Breast epithelium (tissue), 4 donors: Measurements from ENCODE around the gene AGR2. TPM values are rescaled to one million over a fixed set of nuclear protein-coding genes. Genes with fewer than 3 reads are reported as not detected.

Experiments
- DNase-seq, 2 donors: peaks; one replicate each; pipeline ENCODE4 v3.0.0-alpha.2; 2019; ENCODE audit warnings: low spot score in 2 of 2
- H3K27ac ChIP-seq, 2 donors: fragments of 200-600 bp; sonication (generic) in 1 of 2; one replicate each; pipeline ENCODE4 v1.5.1; 2016 to 2019; ENCODE audit warnings: mild to moderate bottlenecking in 1 of 2
- H3K27me3 ChIP-seq, 2 donors: fragments of 200-600 bp; sonication (generic) in 1 of 2; one replicate each; pipeline versions ENCODE4 v1.5.1 to v1.6.0; 2017 to 2019; ENCODE audit warnings: control low read depth in 1 of 2, mild to moderate bottlenecking in 1 of 2
- H3K36me3 ChIP-seq: fragments of 200-600 bp; one replicate; pipeline ENCODE4 v1.5.1; 2019
- H3K4me1 ChIP-seq, 2 donors: fragments of 200-600 bp; sonication (generic); one replicate each; pipeline ENCODE4 v1.5.1; 2016 to 2019; ENCODE audit warnings: control low read depth in 1 of 2
- H3K4me3 ChIP-seq, 3 donors: fragments of 200-600 bp; sonication (generic); 1 replicate in 2 of 3; 2 replicates in 1 of 3; pipeline ENCODE4 v1.5.1; 2016 to 2019; ENCODE audit warnings: mild to moderate bottlenecking in 3 of 3, moderate library complexity in 2 of 3
- H3K9me3 ChIP-seq, 2 donors: fragments of 200-600 bp; sonication (generic) in 1 of 2; one replicate each; pipeline ENCODE4 v1.5.1; 2016 to 2019; ENCODE audit warnings: control low read depth in 1 of 2
- CTCF ChIP-seq, 3 donors: fragments of 450-650 bp; IDR thresholded peaks; one replicate each; pipeline ENCODE4 v1.5.1; 2016 to 2017; ENCODE audit warnings: antibody characterized with exemption in 3 of 3, mild to moderate bottlenecking in 3 of 3, moderate library complexity in 3 of 3
- POLR2A ChIP-seq: fragments of 450-650 bp; IDR thresholded peaks from one replicate; pipeline ENCODE4 v1.6.1; 2016; ENCODE audit warnings: antibody characterized with exemption, mild to moderate bottlenecking, moderate library complexity
- POLR2AphosphoS5 ChIP-seq, 3 donors: sonication (generic); formaldehyde crosslinking; IDR thresholded peaks; one replicate each; pipeline ENCODE4 v1.6.1; 2017; ENCODE audit warnings: antibody characterized with exemption in 3 of 3
- intact Hi-C: fragments of 100-400 bp; cut with DNase I; formaldehyde crosslinking; loops from one replicate; pipeline ENCODE4 v1.15.1; 2023; ENCODE audit warnings: low total_unique reads
- total RNA-seq, 3 donors: library from RNA; depleted of rRNA; stranded (reverse); fragments of >200 nt; gene quantifications; one replicate each; pipeline ENCODE4 v1.1.0, GENCODE V29; 2016

AGR2 gene
- total RNA-seq, 3 donors from 2014 or later = 72.8 to 156 TPM; not detected in 1

DNA sequence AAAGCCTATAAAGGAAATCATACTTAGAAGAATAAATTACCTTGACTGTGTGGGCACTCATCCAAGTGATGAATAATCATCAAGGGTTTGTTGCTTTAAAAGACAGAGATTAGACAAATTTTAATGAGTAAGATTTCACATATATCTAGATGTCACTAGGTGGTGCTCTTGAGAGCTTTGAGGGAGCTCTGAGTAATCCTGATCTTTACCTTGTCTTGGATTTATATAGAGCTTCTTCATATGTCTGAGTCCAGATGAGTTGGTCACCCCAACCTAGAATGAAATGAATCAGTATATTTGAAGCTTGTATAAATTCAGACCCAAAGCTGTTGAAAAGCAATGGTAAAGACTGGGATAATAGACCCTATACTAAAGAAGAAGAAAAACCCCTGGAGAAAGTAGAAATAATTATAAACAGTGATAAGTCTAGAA, 3.7 kb downstream of the AGR2 start:
- intact Hi-C loops = no loop called here

DNA sequence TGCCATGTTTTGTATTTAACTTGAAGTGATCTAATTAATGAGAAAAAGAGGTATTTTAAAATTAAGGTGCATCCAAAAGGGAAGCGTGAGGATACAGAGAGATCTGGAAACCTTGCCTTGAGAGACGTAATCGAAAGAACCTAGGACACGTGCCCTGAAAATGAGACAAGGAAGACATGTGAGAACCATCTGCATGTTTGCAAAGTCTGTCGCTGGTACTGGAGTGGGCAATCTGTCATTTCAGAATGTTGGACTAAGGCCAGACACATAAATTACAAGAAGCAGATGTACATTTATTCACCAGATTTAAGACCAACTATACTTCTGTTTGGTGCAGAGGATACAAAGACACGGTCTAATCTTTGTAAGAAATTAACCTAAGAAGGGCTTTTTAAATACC, 9.2 kb downstream of the AGR2 start:
- H3K27ac ChIP-seq = no peak overlapping the region
- no peaks in the 10 kb centered on the region for H3K36me3 ChIP-seq
- no peaks in the 10 kb centered on the region for H3K4me1 ChIP-seq
- DNase-seq = no peak
- no peak for TF ChIP-seq POLR2A
- TF ChIP-seq POLR2AphosphoS5 (IDR thresholded peaks at IDR 0.05) = no peak
- no peak for TF ChIP-seq CTCF (IDR thresholded peaks at IDR 0.05)
- intact Hi-C loops = no loop called here
- no peak overlapping the region for H3K4me3 ChIP-seq
- H3K27me3 ChIP-seq = no peaks in the 10 kb centered on the region
- H3K9me3 ChIP-seq = no peaks in the 10 kb centered on the region

More for the DNA sequence above, 3.7 kb downstream of the AGR2 start:
- Histone ChIP-seq H3K4me3 (no peak overlapping the region), H3K36me3 (no peaks in the 10 kb centered on the region), H3K4me1 (no peaks in the 10 kb centered on the region), H3K9me3 (no peaks in the 10 kb centered on the region), H3K27ac (no peak overlapping the region), H3K27me3 (no peaks in the 10 kb centered on the region)
- peak; percentile 26 to 38 (median 31) for TF ChIP-seq CTCF (IDR thresholded peaks at IDR 0.05)
- TF ChIP-seq POLR2AphosphoS5 (IDR thresholded peaks at IDR 0.05) = no peak
- no peak for DNase-seq

DNA sequence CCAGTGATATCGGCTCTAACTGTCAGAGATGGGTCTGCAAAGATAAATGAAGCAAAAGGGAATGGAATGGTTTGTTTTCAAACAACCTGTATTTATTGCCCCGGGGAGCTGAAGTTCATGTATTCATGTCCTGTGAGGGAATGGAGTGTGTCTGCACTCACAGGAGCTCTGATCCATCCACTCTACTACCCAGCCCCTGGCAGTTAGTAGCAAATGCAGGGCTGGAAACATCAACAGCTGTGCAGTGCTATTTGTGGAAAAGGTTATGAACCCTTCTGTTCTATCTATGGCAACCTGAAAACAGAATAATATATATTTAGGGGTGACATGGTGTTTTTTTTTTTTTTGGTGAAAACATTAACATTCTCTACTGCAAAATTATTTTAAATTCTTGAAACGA, 9.8 kb downstream of the AGR2 start:
- no peak for DNase-seq
- H3K9me3 ChIP-seq = no peaks in the 10 kb centered on the region
- H3K27ac ChIP-seq = no peak overlapping the region
- H3K36me3 ChIP-seq = no peaks in the 10 kb centered on the region
- no peak for TF ChIP-seq CTCF (IDR thresholded peaks at IDR 0.05)
- TF ChIP-seq POLR2AphosphoS5 (IDR thresholded peaks at IDR 0.05) = no peak
- TF ChIP-seq POLR2A = no peak
- H3K4me3 ChIP-seq = no peak overlapping the region
- H3K4me1 ChIP-seq = no peaks in the 10 kb centered on the region
- H3K27me3 ChIP-seq = no peaks in the 10 kb centered on the region
- intact Hi-C loops = no loop called here

DNA sequence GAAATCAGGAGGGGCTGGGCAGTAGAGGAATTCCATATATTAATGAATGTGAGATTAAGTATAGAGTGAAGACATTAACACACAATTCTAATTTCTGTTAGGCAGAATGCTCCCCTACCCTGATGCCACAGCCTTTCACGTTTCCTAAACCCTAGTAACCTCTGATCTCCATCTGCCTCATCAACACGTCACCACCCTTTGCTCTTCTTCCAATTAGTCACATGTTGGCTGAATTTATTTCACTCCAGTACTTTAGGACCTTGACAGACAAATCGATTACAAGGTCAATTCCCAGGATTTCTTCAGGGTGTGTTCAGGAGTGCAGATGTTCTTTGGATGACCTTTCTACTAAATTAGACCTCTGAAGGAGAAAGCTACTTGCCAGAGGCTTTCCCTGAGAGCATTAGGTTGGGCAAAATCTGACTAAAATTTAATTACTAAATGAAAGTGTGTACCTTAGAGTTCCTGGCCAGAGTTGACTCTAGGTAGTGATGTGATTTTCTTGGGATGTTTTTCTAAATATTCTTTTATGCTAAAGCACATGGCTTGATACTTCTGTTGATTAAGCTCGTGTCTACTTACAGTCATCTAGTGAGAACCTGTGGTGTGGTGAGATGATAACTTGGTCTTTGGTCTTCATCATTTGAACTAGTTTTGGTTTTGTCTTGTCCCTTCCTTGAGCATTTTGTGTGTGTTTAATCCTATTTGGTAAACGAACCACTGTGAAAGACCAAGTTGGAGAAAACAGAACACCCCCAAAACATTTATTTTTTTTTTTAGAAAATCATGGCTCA, 12.7 kb downstream of the AGR2 start:
- H3K36me3 ChIP-seq = no peaks in the 10 kb centered on the region
- no peaks in the 10 kb centered on the region for H3K27me3 ChIP-seq
- TF ChIP-seq CTCF (IDR thresholded peaks at IDR 0.05) (no peak), POLR2AphosphoS5 (IDR thresholded peaks at IDR 0.05) (no peak), POLR2A (no peak)
- no peaks in the 10 kb centered on the region for H3K4me1 ChIP-seq
- intact Hi-C loops = no loop called here
- no peak overlapping the region for H3K27ac ChIP-seq
- no peak overlapping the region for H3K4me3 ChIP-seq
- no peak for DNase-seq
- no peaks in the 10 kb centered on the region for H3K9me3 ChIP-seq

- intact Hi-C loops = no loop called here
Observed at GRCh38 chr7:16791071-16791470, 13.7 kb downstream of the AGR2 start.

More at GRCh38 chr7:16791071-16791470, 13.7 kb downstream of the AGR2 start:
- no peak overlapping the region for H3K27ac ChIP-seq
- no peaks in the 10 kb centered on the region for H3K9me3 ChIP-seq
- no peaks in the 10 kb centered on the region for H3K36me3 ChIP-seq
- H3K4me1 ChIP-seq = no peaks in the 10 kb centered on the region
- no peak overlapping the region for H3K4me3 ChIP-seq
- no peak for DNase-seq
- no peak for TF ChIP-seq POLR2AphosphoS5 (IDR thresholded peaks at IDR 0.05)
- no peak for TF ChIP-seq POLR2A
- no peak for TF ChIP-seq CTCF (IDR thresholded peaks at IDR 0.05)
- H3K27me3 ChIP-seq = no peaks in the 10 kb centered on the region
